ENCODE data around the gene ACOT13. TPM values are rescaled to one million over a fixed set of nuclear protein-coding genes. Genes with fewer than 3 reads are reported as not detected.

The ACOT13 gene
- polyA plus RNA-seq, 1 of the 3 experiments (the other 2 are of a cell fraction) = 18.0 TPM

DNA sequence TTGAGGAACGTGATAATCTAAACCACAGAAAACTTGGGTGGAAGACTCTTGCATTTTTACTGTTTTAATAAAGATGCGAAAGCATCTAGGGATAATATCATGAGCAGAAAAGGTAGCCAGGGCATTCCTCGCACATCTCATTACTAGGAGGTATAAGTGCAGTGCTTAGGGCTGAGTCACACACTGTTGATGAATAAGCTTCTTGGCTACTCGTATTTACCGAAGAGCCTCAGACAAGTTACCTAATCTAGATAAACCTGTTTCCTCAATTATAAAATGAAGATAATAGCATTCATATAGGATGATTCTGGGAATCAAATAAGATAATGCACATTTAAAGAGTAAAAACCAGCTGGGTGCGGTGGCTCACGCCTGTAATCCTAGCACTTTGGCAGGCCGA is 20.1 kb upstream of the ACOT13 start:
- 81% methylated on average over 8 of the region's 8 CpGs for WGBS (ENCODE audit: low lambda C conversion rate)
- Histone ChIP-seq H3K4me2 (peak overlapping the region; percentile 87; the same call in 1 of the 2 replicates), H3K9ac (no peak overlapping the region), H3K79me2 (ENCODE audit: insufficient read depth) (no peaks in the 10 kb centered on the region), H3K27ac (ENCODE audit: low read depth in 2 of 2, low read length in 1 of 2) (no peak overlapping the region), H3K36me3 (replicated peaks in 1 of 2; ENCODE audit: control insufficient read depth in 1 of 2, insufficient read depth in 2 of 2, low read length in 1 of 2) (peaks cover 13 to 18% of the 10 kb centered on the region in 2 experiments), H3K9me2 (no peaks in the 10 kb centered on the region), H2AFZ (ENCODE audit: low read depth) (peak overlapping the region; percentile 96; the same call in 1 of the 2 replicates), H4K20me1 (ENCODE audit: insufficient read depth) (no peaks in the 10 kb centered on the region), H3K4me3 (ENCODE audit: low read depth in 2 of 2, low read length in 1 of 2) (no peak overlapping the region), H3F3A (replicated peaks; ENCODE audit: insufficient read depth) (peaks cover 4% of the 10 kb centered on the region), H3K4me1 (ENCODE audit: control insufficient read depth in 1 of 2, insufficient read depth in 2 of 2, low read depth in 1 of 2, low read length in 1 of 2) (peaks cover 0 to 3% of the 10 kb centered on the region in 2 experiments; a peak in 3 of 4 replicates), H3K27me3 (ENCODE audit: insufficient read depth) (no peaks in the 10 kb centered on the region), H3K9me3 (no peaks in the 10 kb centered on the region)
- TF ChIP-seq, protein P1, sequence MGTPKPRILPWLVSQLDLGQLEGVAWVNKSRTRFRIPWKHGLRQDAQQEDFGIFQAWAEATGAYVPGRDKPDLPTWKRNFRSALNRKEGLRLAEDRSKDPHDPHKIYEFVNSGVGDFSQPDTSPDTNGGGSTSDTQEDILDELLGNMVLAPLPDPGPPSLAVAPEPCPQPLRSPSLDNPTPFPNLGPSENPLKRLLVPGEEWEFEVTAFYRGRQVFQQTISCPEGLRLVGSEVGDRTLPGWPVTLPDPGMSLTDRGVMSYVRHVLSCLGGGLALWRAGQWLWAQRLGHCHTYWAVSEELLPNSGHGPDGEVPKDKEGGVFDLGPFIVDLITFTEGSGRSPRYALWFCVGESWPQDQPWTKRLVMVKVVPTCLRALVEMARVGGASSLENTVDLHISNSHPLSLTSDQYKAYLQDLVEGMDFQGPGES (IDR thresholded peaks at IDR 0.05; ENCODE audit: low read depth, low read length) = no peak
- TF ChIP-seq TEAD4 (IDR thresholded peaks at IDR 0.05; ENCODE audit: borderline replicate concordance, insufficient read depth) = no peak
- POLR2A ChIA-PET = no interaction called here
- CTCF ChIA-PET = interaction anchor here (0.6 to 2.8 kb wide), 4 partner anchors 12 to 1116 kb away, joined by 3 to 9 read pairs (median 8); no protein-coding TSS in a partner anchor
- DNase-seq = no peak

DNA sequence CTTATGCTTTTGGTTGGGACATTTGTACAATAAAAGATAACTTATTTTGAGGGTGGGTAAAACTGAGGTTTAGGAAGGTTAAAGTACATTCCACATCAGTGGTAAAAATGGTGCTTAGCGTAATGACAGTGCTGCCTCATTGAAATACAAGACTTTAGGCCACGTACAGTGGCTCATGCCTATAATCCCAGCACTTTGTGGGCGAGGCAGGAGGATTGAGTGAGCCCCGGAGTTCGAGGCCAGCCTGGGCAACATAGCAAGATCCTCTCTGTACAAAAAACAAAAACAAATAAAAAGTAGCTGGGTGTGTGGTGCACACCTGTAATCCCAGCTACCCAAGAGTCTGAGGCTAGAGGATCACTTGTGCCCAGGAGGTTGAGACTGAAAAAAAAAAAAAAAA is 18.6 kb upstream of the ACOT13 start:
- 80% methylated on average over 5 of the region's 5 CpGs for WGBS (ENCODE audit: low lambda C conversion rate)
- no peaks in the 10 kb centered on the region; the same call in 1 of the 2 replicates for H4K20me1 ChIP-seq (ENCODE audit: insufficient read depth)
- peaks cover 0 to 3% of the 10 kb centered on the region in 2 experiments; a peak in 3 of 4 replicates for H3K4me1 ChIP-seq (ENCODE audit: control insufficient read depth in 1 of 2, insufficient read depth in 2 of 2, low read depth in 1 of 2, low read length in 1 of 2)
- TF ChIP-seq, protein P1 (IDR thresholded peaks at IDR 0.05; ENCODE audit: low read depth, low read length) = no peak
- TF ChIP-seq, protein P2, sequence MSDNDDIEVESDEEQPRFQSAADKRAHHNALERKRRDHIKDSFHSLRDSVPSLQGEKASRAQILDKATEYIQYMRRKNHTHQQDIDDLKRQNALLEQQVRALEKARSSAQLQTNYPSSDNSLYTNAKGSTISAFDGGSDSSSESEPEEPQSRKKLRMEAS (IDR thresholded peaks at IDR 0.05; ENCODE audit: low read depth) = no peak
- TF ChIP-seq RAD21 (IDR thresholded peaks at IDR 0.05; ENCODE audit: low read length) (no peak), RCOR1 (IDR thresholded peaks at IDR 0.05; ENCODE audit: low read length) (no peak), RFX5 (IDR thresholded peaks at IDR 0.05; ENCODE audit: low read length) (no peak), FOXM1 (IDR thresholded peaks at IDR 0.05; ENCODE audit: low read depth) (no peak), GABPA (IDR thresholded peaks at IDR 0.05; ENCODE audit: low read depth) (no peak)
- TF ChIP-seq, protein P3, sequence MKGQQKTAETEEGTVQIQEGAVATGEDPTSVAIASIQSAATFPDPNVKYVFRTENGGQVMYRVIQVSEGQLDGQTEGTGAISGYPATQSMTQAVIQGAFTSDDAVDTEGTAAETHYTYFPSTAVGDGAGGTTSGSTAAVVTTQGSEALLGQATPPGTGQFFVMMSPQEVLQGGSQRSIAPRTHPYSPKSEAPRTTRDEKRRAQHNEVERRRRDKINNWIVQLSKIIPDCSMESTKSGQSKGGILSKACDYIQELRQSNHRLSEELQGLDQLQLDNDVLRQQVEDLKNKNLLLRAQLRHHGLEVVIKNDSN (IDR thresholded peaks at IDR 0.05; ENCODE audit: borderline replicate concordance, low read depth) = no peak
- no peak overlapping the region for H3K27ac ChIP-seq (ENCODE audit: low read depth in 2 of 2, low read length in 1 of 2)
- no peak overlapping the region for H3K9ac ChIP-seq
- H3K9me3 ChIP-seq = no peaks in the 10 kb centered on the region
- ChIA-PET CTCF (interaction anchor here (0.7 to 2.8 kb wide), 2 partner anchors 44 to 67 kb away, joined by 3 to 9 read pairs; no protein-coding TSS in a partner anchor), POLR2A (no interaction called here)
- H3K4me3 ChIP-seq (ENCODE audit: low read depth in 2 of 2, low read length in 1 of 2) = no peak overlapping the region
- H3K4me2 ChIP-seq = no peak overlapping the region
- H3K9me2 ChIP-seq = no peaks in the 10 kb centered on the region
- peaks cover 4% of the 10 kb centered on the region for H3F3A ChIP-seq (replicated peaks; ENCODE audit: insufficient read depth)
- H3K36me3 ChIP-seq (replicated peaks in 1 of 2; ENCODE audit: control insufficient read depth in 1 of 2, insufficient read depth in 2 of 2, low read length in 1 of 2) = peaks cover 24 to 32% of the 10 kb centered on the region in 2 experiments
- H3K79me2 ChIP-seq (ENCODE audit: insufficient read depth) = no peaks in the 10 kb centered on the region
- H2AFZ ChIP-seq (ENCODE audit: low read depth) = no peak overlapping the region
- DNase-seq = no peak
- H3K27me3 ChIP-seq (ENCODE audit: insufficient read depth) = no peaks in the 10 kb centered on the region

Data from SK-N-SH (cell line).